OCI-LY3 (cell line): ENCODE measurements around the gene KIF3C.
"Not testable (repeated sequence)": the region's sequence is repeated elsewhere in the genome, so short reads cannot be mapped to it uniquely, and the experiment has no call there.

Source experiments
- EZH2phosphoT487 ChIP-seq: fragments of 200-600 bp; shearing (Covaris generic); IDR thresholded peaks from 2 replicates; pipeline ENCODE4 v1.6.1; 2018; ENCODE audit warnings: antibody characterized with exemption, mixed run types, low read depth
- TF ChIP-seq, protein P1 (sequence below): fragments of 200-600, 300-600 bp; sonication (generic); IDR thresholded peaks from 2 replicates; pipeline ENCODE4 v1.5.1; 2014; ENCODE audit warnings: antibody characterized with exemption, low read length, low read depth

- TF ChIP-seq, protein P1, sequence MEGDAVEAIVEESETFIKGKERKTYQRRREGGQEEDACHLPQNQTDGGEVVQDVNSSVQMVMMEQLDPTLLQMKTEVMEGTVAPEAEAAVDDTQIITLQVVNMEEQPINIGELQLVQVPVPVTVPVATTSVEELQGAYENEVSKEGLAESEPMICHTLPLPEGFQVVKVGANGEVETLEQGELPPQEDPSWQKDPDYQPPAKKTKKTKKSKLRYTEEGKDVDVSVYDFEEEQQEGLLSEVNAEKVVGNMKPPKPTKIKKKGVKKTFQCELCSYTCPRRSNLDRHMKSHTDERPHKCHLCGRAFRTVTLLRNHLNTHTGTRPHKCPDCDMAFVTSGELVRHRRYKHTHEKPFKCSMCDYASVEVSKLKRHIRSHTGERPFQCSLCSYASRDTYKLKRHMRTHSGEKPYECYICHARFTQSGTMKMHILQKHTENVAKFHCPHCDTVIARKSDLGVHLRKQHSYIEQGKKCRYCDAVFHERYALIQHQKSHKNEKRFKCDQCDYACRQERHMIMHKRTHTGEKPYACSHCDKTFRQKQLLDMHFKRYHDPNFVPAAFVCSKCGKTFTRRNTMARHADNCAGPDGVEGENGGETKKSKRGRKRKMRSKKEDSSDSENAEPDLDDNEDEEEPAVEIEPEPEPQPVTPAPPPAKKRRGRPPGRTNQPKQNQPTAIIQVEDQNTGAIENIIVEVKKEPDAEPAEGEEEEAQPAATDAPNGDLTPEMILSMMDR, result not testable (repeated sequence)
- not testable (repeated sequence) for TF ChIP-seq EZH2phosphoT487
Observed at GRCh38 chr2:25915944-25916772, 66.1 kb downstream of the KIF3C start.
